HepG2 (cell line): ENCODE measurements around the gene SIGLEC10. TPM values are rescaled to one million over a fixed set of nuclear protein-coding genes. Genes with fewer than 3 reads are reported as not detected.
A peak's percentile ranks its signal among the peaks of the same experiment; 100 is the strongest.

Experiments
- ARHGAP35 ChIP-seq: sonication (generic); formaldehyde crosslinking; IDR thresholded peaks from 2 replicates; pipeline ENCODE4 v1.9.0; 2022; ENCODE audit warnings: mild to moderate bottlenecking, inconsistent platforms, moderate library complexity, missing genetic modification reagents, borderline replicate concordance
- GABPB1 ChIP-seq: IDR thresholded peaks from 2 replicates; pipeline ENCODE4 v1.6.1; 2016; ENCODE audit warnings: mild to moderate bottlenecking, missing genetic modification reagents, moderate library complexity, missing compliant biosample characterization
- ISX ChIP-seq: sonication (generic); formaldehyde crosslinking; conservative IDR thresholded peaks from 2 replicates; pipeline ENCODE4 v1.5.0; 2020; ENCODE audit warnings: missing genetic modification reagents
- KLF9 ChIP-seq: IDR thresholded peaks from 2 replicates; pipeline ENCODE4 v1.6.1; 2016; ENCODE audit warnings: low read depth
- MED13 ChIP-seq: sonication (generic); formaldehyde crosslinking; IDR thresholded peaks from 2 replicates; pipeline ENCODE4 v1.5.0; 2020; ENCODE audit warnings: missing genetic modification reagents
- NBN ChIP-seq: fragments of 450-650 bp; conservative IDR thresholded peaks from 2 replicates; pipeline ENCODE4 v1.6.1; 2017
- NCOR1 ChIP-seq: fragments of 200-600 bp; sonication (generic); IDR thresholded peaks from 2 replicates; pipeline ENCODE4 v1.7.0; 2017; ENCODE audit warnings: antibody characterized with exemption, low read length, borderline replicate concordance
- SAP130 ChIP-seq: IDR thresholded peaks from 2 replicates; pipeline ENCODE4 v1.6.1; 2016; ENCODE audit warnings: low read depth
- TARDBP ChIP-seq: sonication (generic); formaldehyde crosslinking; IDR thresholded peaks from 2 replicates; pipeline ENCODE4 v1.8.0; 2022; ENCODE audit warnings: mild to moderate bottlenecking, missing genetic modification reagents
- TEAD2 ChIP-seq: sonication (generic); formaldehyde crosslinking; IDR thresholded peaks from 2 replicates; pipeline ENCODE4 v1.9.0; 2021; ENCODE audit warnings: missing genetic modification reagents
- TOE1 ChIP-seq: sonication (generic); formaldehyde crosslinking; IDR thresholded peaks from 2 replicates; pipeline ENCODE4 v1.4.0; 2020; ENCODE audit warnings: mild to moderate bottlenecking, missing genetic modification reagents
- ZBTB20 ChIP-seq: sonication (generic); formaldehyde crosslinking; IDR thresholded peaks from 2 replicates; pipeline ENCODE4 v1.8.1; 2023; ENCODE audit warnings: missing genetic modification reagents, low read depth, mild to moderate bottlenecking, borderline replicate concordance
- ZFP36 ChIP-seq: fragments of 150-350 bp; IDR thresholded peaks from 2 replicates; pipeline ENCODE4 v1.6.1; 2018; ENCODE audit warnings: borderline replicate concordance, low read length, low read depth; ENCODE audit not compliant: partially characterized antibody
- ZNF234 ChIP-seq: sonication (generic); formaldehyde crosslinking; conservative IDR thresholded peaks from 2 replicates; pipeline ENCODE4 v1.5.1; 2020; ENCODE audit warnings: mild to moderate bottlenecking, missing genetic modification reagents
- ZNF274 ChIP-seq: sonication (generic); formaldehyde crosslinking; IDR thresholded peaks from 2 replicates; pipeline ENCODE4 v1.5.1; 2020; ENCODE audit warnings: mild to moderate bottlenecking, missing genetic modification reagents
- ZNF34 ChIP-seq: sonication (generic); formaldehyde crosslinking; IDR thresholded peaks from 2 replicates; pipeline ENCODE4 v1.4.0; 2020; ENCODE audit warnings: mild to moderate bottlenecking, missing genetic modification reagents, borderline replicate concordance
- ZNF451 ChIP-seq: sonication (generic); formaldehyde crosslinking; IDR thresholded peaks from 2 replicates; pipeline ENCODE4 v1.5.0; 2020; ENCODE audit warnings: mild to moderate bottlenecking, missing genetic modification reagents
- ZNF484 ChIP-seq: sonication (generic); formaldehyde crosslinking; IDR thresholded peaks from 2 replicates; pipeline ENCODE4 v1.5.1; 2020; ENCODE audit warnings: mild to moderate bottlenecking, low read depth, missing genetic modification reagents, borderline replicate concordance
- ZNF678 ChIP-seq: sonication (generic); formaldehyde crosslinking; IDR thresholded peaks from 2 replicates; pipeline ENCODE4 v1.4.0; 2020; ENCODE audit warnings: mild to moderate bottlenecking, missing genetic modification reagents
- ZNF713 ChIP-seq: sonication (generic); formaldehyde crosslinking; IDR thresholded peaks from 2 replicates; pipeline ENCODE4 v1.4.0; 2020; ENCODE audit warnings: mild to moderate bottlenecking, missing genetic modification reagents
- ZNF720 ChIP-seq: sonication (generic); formaldehyde crosslinking; IDR thresholded peaks from 2 replicates; pipeline ENCODE4 v1.4.0; 2020; ENCODE audit warnings: missing genetic modification reagents
- ZNF724P ChIP-seq: sonication (generic); formaldehyde crosslinking; IDR thresholded peaks from 2 replicates; pipeline ENCODE4 v1.8.0; 2022; ENCODE audit warnings: missing genetic modification reagents, borderline replicate concordance
- polyA plus RNA-seq, 8 experiments: library from polyadenylated mRNA; depleted of rRNA in 3 of 8; stranded (reverse) in 7 of 8; unstranded in 1 of 8; fragments of >200 nt; fragmentation: Illumina TruSeq in 4 of 8; extraction: Trizol in 4 of 8; gene quantifications; 2 replicates each; pipeline versions ENCODE4 v1.2.1 to v1.2.3, GENCODE V29; 2011 to 2016; ENCODE audit warnings: low read depth in 4 of 8, missing spikeins in 1 of 8, mixed read lengths in 1 of 8; ENCODE audit not compliant: insufficient read depth in 1 of 8
- total RNA-seq, 5 experiments: library from RNA; depleted of rRNA; stranded (reverse); fragments of >200 nt; fragmentation: Illumina TruSeq; extraction: Trizol; gene quantifications; 2 replicates each; pipeline ENCODE4 v1.2.3, GENCODE V29; 2016; ENCODE audit warnings: low read depth in 1 of 5
- TF ChIP-seq, protein P1 (sequence below): sonication (generic); formaldehyde crosslinking; IDR thresholded peaks from 2 replicates; pipeline ENCODE4 v1.8.0; 2022; ENCODE audit warnings: mild to moderate bottlenecking, missing genetic modification reagents
- TF ChIP-seq, protein P2 (sequence below): sonication (generic); formaldehyde crosslinking; IDR thresholded peaks from 2 replicates; pipeline ENCODE4 v1.4.0; 2020; ENCODE audit warnings: mild to moderate bottlenecking, missing genetic modification reagents
- TF ChIP-seq, protein P3 (sequence below): IDR thresholded peaks from 2 replicates; pipeline ENCODE4 v1.6.1; 2016; ENCODE audit warnings: low read depth, borderline replicate concordance
- TF ChIP-seq, protein P4 (sequence below): sonication (generic); formaldehyde crosslinking; IDR thresholded peaks from 2 replicates; pipeline ENCODE4 v1.5.0; 2020; ENCODE audit warnings: missing genetic modification reagents, mild to moderate bottlenecking, borderline replicate concordance
- TF ChIP-seq, protein P5 (sequence below): IDR thresholded peaks from 2 replicates; pipeline ENCODE4 v1.6.1; 2016; ENCODE audit warnings: mild to moderate bottlenecking, missing biosample characterization, missing genetic modification reagents
- TF ChIP-seq, protein P6 (sequence below): sonication (generic); formaldehyde crosslinking; IDR thresholded peaks from 2 replicates; pipeline ENCODE4 v1.8.1; 2023; ENCODE audit warnings: mild to moderate bottlenecking, missing genetic modification reagents, borderline replicate concordance
- TF ChIP-seq, protein P7 (sequence below): sonication (generic); formaldehyde crosslinking; IDR thresholded peaks from 2 replicates; pipeline ENCODE4 v1.8.0; 2023; ENCODE audit warnings: mild to moderate bottlenecking, missing genetic modification reagents

SIGLEC10 gene
- total and polyA plus RNA-seq, 2 of the 13 experiments (the other 11 are each of a cell fraction or from before 2014, with no cell fraction given) = not detected

DNA sequence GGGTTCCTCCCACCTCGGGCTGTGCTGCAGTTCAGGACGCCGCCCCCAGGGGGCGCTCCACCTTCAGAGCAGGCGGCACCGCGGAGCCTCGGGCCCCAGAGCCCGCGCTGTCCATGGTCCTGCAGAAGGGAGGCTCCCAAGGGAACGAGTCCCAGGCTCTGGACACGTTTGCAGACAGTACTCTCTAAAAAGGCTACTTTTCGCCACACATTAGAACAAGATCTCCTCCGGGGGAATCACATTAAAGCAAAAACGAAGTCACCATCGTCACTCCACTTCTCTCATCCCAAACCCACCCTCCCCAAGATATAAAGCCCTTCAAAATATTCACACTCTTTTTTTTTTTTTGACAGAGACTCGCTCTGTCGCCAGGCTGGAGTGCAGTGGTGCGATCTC, 4.6 kb upstream of the SIGLEC10 start (continued):
- TF ChIP-seq, protein P1, sequence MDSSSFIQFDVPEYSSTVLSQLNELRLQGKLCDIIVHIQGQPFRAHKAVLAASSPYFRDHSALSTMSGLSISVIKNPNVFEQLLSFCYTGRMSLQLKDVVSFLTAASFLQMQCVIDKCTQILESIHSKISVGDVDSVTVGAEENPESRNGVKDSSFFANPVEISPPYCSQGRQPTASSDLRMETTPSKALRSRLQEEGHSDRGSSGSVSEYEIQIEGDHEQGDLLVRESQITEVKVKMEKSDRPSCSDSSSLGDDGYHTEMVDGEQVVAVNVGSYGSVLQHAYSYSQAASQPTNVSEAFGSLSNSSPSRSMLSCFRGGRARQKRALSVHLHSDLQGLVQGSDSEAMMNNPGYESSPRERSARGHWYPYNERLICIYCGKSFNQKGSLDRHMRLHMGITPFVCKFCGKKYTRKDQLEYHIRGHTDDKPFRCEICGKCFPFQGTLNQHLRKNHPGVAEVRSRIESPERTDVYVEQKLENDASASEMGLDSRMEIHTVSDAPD (CRISPR knock-in tag) = no peak
- peak; percentile 86; the same call in 1 of the 2 replicates for TF ChIP-seq ZNF234 (CRISPR knock-in tag)
- peak; percentile 93 for TF ChIP-seq TEAD2
- TF ChIP-seq NCOR1 = no peak
- peak; percentile 98; the same call in 1 of the 2 replicates for TF ChIP-seq ZBTB20
- peak; percentile 90 for TF ChIP-seq ZNF451 (CRISPR knock-in tag)
- peak; percentile 92 for TF ChIP-seq MED13 (CRISPR knock-in tag)
- TF ChIP-seq, protein P2, sequence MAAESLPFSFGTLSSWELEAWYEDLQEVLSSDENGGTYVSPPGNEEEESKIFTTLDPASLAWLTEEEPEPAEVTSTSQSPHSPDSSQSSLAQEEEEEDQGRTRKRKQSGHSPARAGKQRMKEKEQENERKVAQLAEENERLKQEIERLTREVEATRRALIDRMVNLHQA (CRISPR knock-in tag) = 0 out of 2 replicates have a peak, but pooled peaks have one; percentile 78
- TF ChIP-seq, protein P3, sequence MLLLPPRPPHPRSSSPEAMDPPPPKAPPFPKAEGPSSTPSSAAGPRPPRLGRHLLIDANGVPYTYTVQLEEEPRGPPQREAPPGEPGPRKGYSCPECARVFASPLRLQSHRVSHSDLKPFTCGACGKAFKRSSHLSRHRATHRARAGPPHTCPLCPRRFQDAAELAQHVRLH (CRISPR knock-in tag) = peak; percentile 98
- no peak for TF ChIP-seq NBN
- TF ChIP-seq ZNF724P = peak; percentile 80; the same call in 1 of the 2 replicates
- TF ChIP-seq ZFP36 = no peak
- peak; percentile 36; the same call in 1 of the 2 replicates for TF ChIP-seq TARDBP (CRISPR knock-in tag)
- TF ChIP-seq, protein P4, sequence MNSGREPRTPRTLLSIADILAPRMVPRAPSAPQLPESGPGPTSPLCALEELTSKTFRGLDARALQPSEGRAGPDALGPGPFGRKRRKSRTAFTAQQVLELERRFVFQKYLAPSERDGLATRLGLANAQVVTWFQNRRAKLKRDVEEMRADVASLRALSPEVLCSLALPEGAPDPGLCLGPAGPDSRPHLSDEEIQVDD (CRISPR knock-in tag) = peak; percentile 85; the same call in 1 of the 2 replicates
- TF ChIP-seq ARHGAP35 (CRISPR knock-in tag) = peak; percentile 99
- peak; percentile 89 for TF ChIP-seq SAP130 (CRISPR knock-in tag)
- 0 out of 2 replicates have a peak, but pooled peaks have one; percentile 63 for TF ChIP-seq ZNF34 (CRISPR knock-in tag)
- peak; percentile 77; the same call in 1 of the 2 replicates for TF ChIP-seq ZNF678
- peak; percentile 55; the same call in 1 of the 2 replicates for TF ChIP-seq ZNF484 (CRISPR knock-in tag)
- TF ChIP-seq GABPB1 (CRISPR knock-in tag) = peak; percentile 77
- peak; percentile 97 for TF ChIP-seq ZNF274 (CRISPR knock-in tag)
- peak; percentile 98 for TF ChIP-seq ISX
- TF ChIP-seq KLF9 = peak; percentile 97
- TF ChIP-seq TOE1 (CRISPR knock-in tag) = peak; percentile 78; the same call in 1 of the 2 replicates
- TF ChIP-seq, protein P5, sequence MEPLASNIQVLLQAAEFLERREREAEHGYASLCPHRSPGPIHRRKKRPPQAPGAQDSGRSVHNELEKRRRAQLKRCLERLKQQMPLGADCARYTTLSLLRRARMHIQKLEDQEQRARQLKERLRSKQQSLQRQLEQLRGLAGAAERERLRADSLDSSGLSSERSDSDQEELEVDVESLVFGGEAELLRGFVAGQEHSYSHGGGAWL (CRISPR knock-in tag) = peak; percentile 99
- TF ChIP-seq ZNF713 (CRISPR knock-in tag) = no peak
- TF ChIP-seq, protein P6, sequence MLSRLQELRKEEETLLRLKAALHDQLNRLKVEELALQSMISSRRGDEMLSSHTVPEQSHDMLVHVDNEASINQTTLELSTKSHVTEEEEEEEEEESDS (CRISPR knock-in tag) = peak; percentile 91; the same call in 1 of the 2 replicates
- peak; percentile 95; the same call in 1 of the 2 replicates for TF ChIP-seq ZNF720 (CRISPR knock-in tag)
- TF ChIP-seq, protein P7, sequence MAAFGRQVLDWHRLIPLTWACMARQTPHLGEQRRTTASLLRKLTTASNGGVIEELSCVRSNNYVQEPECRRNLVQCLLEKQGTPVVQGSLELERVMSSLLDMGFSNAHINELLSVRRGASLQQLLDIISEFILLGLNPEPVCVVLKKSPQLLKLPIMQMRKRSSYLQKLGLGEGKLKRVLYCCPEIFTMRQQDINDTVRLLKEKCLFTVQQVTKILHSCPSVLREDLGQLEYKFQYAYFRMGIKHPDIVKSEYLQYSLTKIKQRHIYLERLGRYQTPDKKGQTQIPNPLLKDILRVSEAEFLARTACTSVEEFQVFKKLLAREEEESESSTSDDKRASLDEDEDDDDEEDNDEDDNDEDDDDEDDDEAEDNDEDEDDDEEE (CRISPR knock-in tag) = peak; percentile 99
